SU-DHL-6 (cell line): ENCODE measurements around the gene FIGNL2.

Experiments
- EZH2phosphoT487 ChIP-seq: fragments of 200-600 bp; sonication (generic), shearing (Covaris generic); conservative IDR thresholded peaks from 2 replicates; pipeline ENCODE4 v1.6.1; 2018; ENCODE audit warnings: mild to moderate bottlenecking, antibody characterized with exemption, low read length, moderate library complexity, mixed read lengths
- TF ChIP-seq, protein P1 (sequence below): fragments of 200-600 bp; sonication (generic); IDR thresholded peaks from one replicate; pipeline ENCODE4 v1.5.1; 2017; ENCODE audit warnings: antibody characterized with exemption, mild to moderate bottlenecking, low read length, moderate library complexity; ENCODE audit not compliant: insufficient read depth, poor library complexity, severe bottlenecking

DNA sequence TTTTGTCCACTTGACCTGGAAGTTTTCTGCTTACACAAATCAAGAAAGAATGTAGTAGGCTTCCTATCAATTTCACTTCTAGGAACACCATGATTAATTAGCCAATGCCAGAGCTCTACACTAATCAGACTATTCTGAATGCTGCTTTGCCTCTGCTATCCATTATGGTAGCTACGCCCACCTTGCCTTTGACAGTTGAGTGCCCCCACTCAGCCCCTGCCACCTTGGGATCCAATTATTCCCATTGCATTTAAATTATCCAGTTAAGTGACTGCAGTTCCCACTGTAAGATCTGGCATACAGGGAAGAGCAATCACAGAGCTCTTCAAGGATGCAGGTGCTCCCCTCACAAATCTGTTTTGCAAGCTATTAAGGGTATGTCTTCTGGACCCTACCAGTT is 47.5 kb downstream of the FIGNL2 start:
- TF ChIP-seq, protein P1, sequence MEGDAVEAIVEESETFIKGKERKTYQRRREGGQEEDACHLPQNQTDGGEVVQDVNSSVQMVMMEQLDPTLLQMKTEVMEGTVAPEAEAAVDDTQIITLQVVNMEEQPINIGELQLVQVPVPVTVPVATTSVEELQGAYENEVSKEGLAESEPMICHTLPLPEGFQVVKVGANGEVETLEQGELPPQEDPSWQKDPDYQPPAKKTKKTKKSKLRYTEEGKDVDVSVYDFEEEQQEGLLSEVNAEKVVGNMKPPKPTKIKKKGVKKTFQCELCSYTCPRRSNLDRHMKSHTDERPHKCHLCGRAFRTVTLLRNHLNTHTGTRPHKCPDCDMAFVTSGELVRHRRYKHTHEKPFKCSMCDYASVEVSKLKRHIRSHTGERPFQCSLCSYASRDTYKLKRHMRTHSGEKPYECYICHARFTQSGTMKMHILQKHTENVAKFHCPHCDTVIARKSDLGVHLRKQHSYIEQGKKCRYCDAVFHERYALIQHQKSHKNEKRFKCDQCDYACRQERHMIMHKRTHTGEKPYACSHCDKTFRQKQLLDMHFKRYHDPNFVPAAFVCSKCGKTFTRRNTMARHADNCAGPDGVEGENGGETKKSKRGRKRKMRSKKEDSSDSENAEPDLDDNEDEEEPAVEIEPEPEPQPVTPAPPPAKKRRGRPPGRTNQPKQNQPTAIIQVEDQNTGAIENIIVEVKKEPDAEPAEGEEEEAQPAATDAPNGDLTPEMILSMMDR = no peak
- TF ChIP-seq EZH2phosphoT487 = no peak
